H1 (cell line): ENCODE data around the gene COLEC11. TPM values are rescaled to one million over a fixed set of nuclear protein-coding genes. Genes with fewer than 3 reads are reported as not detected.

Experiments
- ASH2L ChIP-seq: fragments of 200-600, 300-600 bp; sonication (generic); IDR thresholded peaks from one replicate; pipeline ENCODE4 v1.7.1; 2017; ENCODE audit warnings: low read length
- BACH1 ChIP-seq: IDR thresholded peaks from 2 replicates; pipeline ENCODE4 v1.6.1; 2012; ENCODE audit warnings: low read length, improper control_type of control experiment
- SAP30 ChIP-seq: fragments of 300-600 bp; sonication (generic); IDR thresholded peaks from 2 replicates; pipeline ENCODE4 v1.7.1; 2012; ENCODE audit warnings: low read length, moderate library complexity, mild to moderate bottlenecking, inconsistent platforms; ENCODE audit not compliant: insufficient read depth, insufficient replicate concordance
- SIX5 ChIP-seq: IDR thresholded peaks from 2 replicates; pipeline ENCODE4 v1.6.1; 2011; ENCODE audit warnings: mild to moderate bottlenecking, low read depth, low read length
- SRF ChIP-seq: IDR thresholded peaks from 2 replicates; pipeline ENCODE4 v1.6.1; 2011; ENCODE audit warnings: mild to moderate bottlenecking, low read depth, low read length, moderate library complexity
- polyA plus RNA-seq, 7 experiments: library from polyadenylated mRNA; depleted of rRNA in 3 of 7; stranded (reverse) in 5 of 7; unstranded in 2 of 7; fragments of >200 nt in 5 of 7; fragments of 200-250 nt in 2 of 7; gene quantifications; 1 replicate in 5 of 7; 2 replicates in 1 of 7; 4 replicates in 1 of 7; pipeline versions ENCODE4 v1.2.1 to v1.2.3, GENCODE V29; 2011 to 2013; ENCODE audit warnings: missing spikeins in 2 of 7, mixed read lengths in 2 of 7
- total RNA-seq: library from RNA; stranded (reverse); fragmentation: NEBNext Ultra II Directional; extraction: Animal tissue kit (Norgen Biotek cat#: 25700); gene quantifications from 2 replicates; pipeline ENCODE4 v1.2.1, GENCODE V29; 2021

COLEC11 gene
- total and polyA plus RNA-seq, 2 of the 8 experiments (the other 6 are each of a cell fraction or from before 2014, with no cell fraction given) = 0.47 to 0.80 TPM

- TF ChIP-seq BACH1 (no peak), SIX5 (no peak), SRF (no peak), ASH2L (no peak), SAP30 (no peak)
- TF ChIP-seq, all 59 proteins: peak for 0
Measured at GRCh38 chr2:3606028-3606369, 11.1 kb downstream of the COLEC11 start (continued).
